ENCODE measurements around the gene ADCYAP1R1.

The ADCYAP1R1 gene

GRCh38 chr7:31020652-31021051, 31.5 kb upstream of the ADCYAP1R1 start:
- Histone ChIP-seq H3K9me3 (ENCODE audit: low read length) (no peaks in the 10 kb centered on the region), H3K4me3 (ENCODE audit: low read depth in 1 of 2, low read length in 2 of 2) (no peak overlapping the region), H3K27ac (ENCODE audit: low read depth, low read length) (no peak overlapping the region), H3K27me3 (ENCODE audit: control insufficient read depth in 1 of 2, insufficient read depth in 2 of 2, low read length in 2 of 2) (no peaks in the 10 kb centered on the region), H3K9ac (ENCODE audit: low read length) (no peak overlapping the region), H3K4me1 (ENCODE audit: insufficient read depth, low read length) (peaks cover under 1% of the 10 kb centered on the region), H3K36me3 (ENCODE audit: insufficient read depth, low read length) (no peaks in the 10 kb centered on the region)

- Histone ChIP-seq H3K9ac (ENCODE audit: low read length) (no peak overlapping the region), H3K36me3 (ENCODE audit: insufficient read depth, low read length) (no peaks in the 10 kb centered on the region), H3K4me3 (ENCODE audit: low read depth in 1 of 2, low read length in 2 of 2) (no peak overlapping the region), H3K27ac (ENCODE audit: low read depth, low read length) (no peak overlapping the region), H3K27me3 (ENCODE audit: control insufficient read depth in 1 of 2, insufficient read depth in 2 of 2, low read length in 2 of 2) (no peaks in the 10 kb centered on the region), H3K4me1 (ENCODE audit: insufficient read depth, low read length) (peaks cover 12% of the 10 kb centered on the region), H3K9me3 (ENCODE audit: low read length) (no peaks in the 10 kb centered on the region)
Observed at GRCh38 chr7:31022117-31022516, 30.0 kb upstream of the ADCYAP1R1 start.

- Histone ChIP-seq H3K36me3 (ENCODE audit: insufficient read depth, low read length) (no peaks in the 10 kb centered on the region), H3K27me3 (ENCODE audit: control insufficient read depth in 1 of 2, insufficient read depth in 2 of 2, low read length in 2 of 2) (no peaks in the 10 kb centered on the region), H3K27ac (ENCODE audit: low read depth, low read length) (no peak overlapping the region), H3K4me3 (ENCODE audit: low read depth in 1 of 2, low read length in 2 of 2) (no peak overlapping the region), H3K4me1 (ENCODE audit: insufficient read depth, low read length) (peaks cover 12% of the 10 kb centered on the region), H3K9me3 (ENCODE audit: low read length) (no peaks in the 10 kb centered on the region), H3K9ac (ENCODE audit: low read length) (no peak overlapping the region)
Observed at GRCh38 chr7:31022726-31023125, 29.4 kb upstream of the ADCYAP1R1 start.

GRCh38 chr7:31023877-31024276, 28.2 kb upstream of the ADCYAP1R1 start:
- no peak overlapping the region for H3K9ac ChIP-seq (ENCODE audit: low read length)
- H3K36me3 ChIP-seq (ENCODE audit: insufficient read depth, low read length): no peaks in the 10 kb centered on the region
- H3K27me3 ChIP-seq (ENCODE audit: control insufficient read depth in 1 of 2, insufficient read depth in 2 of 2, low read length in 2 of 2): no peaks in the 10 kb centered on the region
- H3K9me3 ChIP-seq (ENCODE audit: low read length): no peaks in the 10 kb centered on the region
- H3K27ac ChIP-seq (ENCODE audit: low read depth, low read length): no peak overlapping the region
- peaks cover 12% of the 10 kb centered on the region for H3K4me1 ChIP-seq (ENCODE audit: insufficient read depth, low read length)
- no peak overlapping the region for H3K4me3 ChIP-seq (ENCODE audit: low read depth in 1 of 2, low read length in 2 of 2)

GRCh38 chr7:31027161-31027965, 24.7 kb upstream of the ADCYAP1R1 start:
- H3K9ac ChIP-seq (ENCODE audit: low read length): no peak overlapping the region
- peaks cover 12% of the 10 kb centered on the region for H3K4me1 ChIP-seq (ENCODE audit: insufficient read depth, low read length)
- peak overlapping the region in 1 of 2 donors; percentile 4 for H3K4me3 ChIP-seq (ENCODE audit: low read depth in 1 of 2, low read length in 2 of 2)
- H3K27me3 ChIP-seq (ENCODE audit: control insufficient read depth in 1 of 2, insufficient read depth in 2 of 2, low read length in 2 of 2): no peaks in the 10 kb centered on the region
- H3K36me3 ChIP-seq (ENCODE audit: insufficient read depth, low read length): no peaks in the 10 kb centered on the region
- no peaks in the 10 kb centered on the region for H3K9me3 ChIP-seq (ENCODE audit: low read length)
- H3K27ac ChIP-seq (ENCODE audit: low read depth, low read length): no peak overlapping the region

- Histone ChIP-seq H3K27ac (ENCODE audit: low read depth, low read length) (no peak overlapping the region), H3K4me3 (ENCODE audit: low read depth in 1 of 2, low read length in 2 of 2) (no peak overlapping the region), H3K9ac (ENCODE audit: low read length) (no peak overlapping the region), H3K4me1 (ENCODE audit: insufficient read depth, low read length) (peaks cover 12% of the 10 kb centered on the region), H3K27me3 (ENCODE audit: control insufficient read depth in 1 of 2, insufficient read depth in 2 of 2, low read length in 2 of 2) (no peaks in the 10 kb centered on the region), H3K9me3 (ENCODE audit: low read length) (no peaks in the 10 kb centered on the region), H3K36me3 (ENCODE audit: insufficient read depth, low read length) (no peaks in the 10 kb centered on the region)
Observed at GRCh38 chr7:31028006-31028405, 24.1 kb upstream of the ADCYAP1R1 start.

GRCh38 chr7:31028417-31028992, 23.6 kb upstream of the ADCYAP1R1 start:
- Histone ChIP-seq H3K27me3 (ENCODE audit: control insufficient read depth in 1 of 2, insufficient read depth in 2 of 2, low read length in 2 of 2) (no peaks in the 10 kb centered on the region), H3K27ac (ENCODE audit: low read depth, low read length) (no peak overlapping the region), H3K4me1 (ENCODE audit: insufficient read depth, low read length) (peaks cover 12% of the 10 kb centered on the region), H3K36me3 (ENCODE audit: insufficient read depth, low read length) (no peaks in the 10 kb centered on the region), H3K4me3 (ENCODE audit: low read depth in 1 of 2, low read length in 2 of 2) (no peak overlapping the region), H3K9ac (ENCODE audit: low read length) (no peak overlapping the region), H3K9me3 (ENCODE audit: low read length) (no peaks in the 10 kb centered on the region)

GRCh38 chr7:31029251-31030042, 22.7 kb upstream of the ADCYAP1R1 start:
- no peak overlapping the region for H3K9ac ChIP-seq (ENCODE audit: low read length)
- peaks cover 12% of the 10 kb centered on the region for H3K4me1 ChIP-seq (ENCODE audit: insufficient read depth, low read length)
- no peaks in the 10 kb centered on the region for H3K9me3 ChIP-seq (ENCODE audit: low read length)
- H3K36me3 ChIP-seq (ENCODE audit: insufficient read depth, low read length): no peaks in the 10 kb centered on the region
- no peak overlapping the region for H3K4me3 ChIP-seq (ENCODE audit: low read depth in 1 of 2, low read length in 2 of 2)
- no peak overlapping the region for H3K27ac ChIP-seq (ENCODE audit: low read depth, low read length)
- H3K27me3 ChIP-seq (ENCODE audit: control insufficient read depth in 1 of 2, insufficient read depth in 2 of 2, low read length in 2 of 2): no peaks in the 10 kb centered on the region

- Histone ChIP-seq H3K36me3 (ENCODE audit: insufficient read depth, low read length) (no peaks in the 10 kb centered on the region), H3K9me3 (ENCODE audit: low read length) (no peaks in the 10 kb centered on the region), H3K4me1 (ENCODE audit: insufficient read depth, low read length) (no peaks in the 10 kb centered on the region), H3K4me3 (ENCODE audit: low read depth in 1 of 2, low read length in 2 of 2) (no peak overlapping the region), H3K27ac (ENCODE audit: low read depth, low read length) (no peak overlapping the region), H3K27me3 (ENCODE audit: control insufficient read depth in 1 of 2, insufficient read depth in 2 of 2, low read length in 2 of 2) (no peaks in the 10 kb centered on the region), H3K9ac (ENCODE audit: low read length) (no peak overlapping the region)
Observed at GRCh38 chr7:31033674-31034300, 18.3 kb upstream of the ADCYAP1R1 start.

- Histone ChIP-seq H3K36me3 (ENCODE audit: insufficient read depth, low read length) (no peaks in the 10 kb centered on the region), H3K27me3 (ENCODE audit: control insufficient read depth in 1 of 2, insufficient read depth in 2 of 2, low read length in 2 of 2) (no peaks in the 10 kb centered on the region), H3K9me3 (ENCODE audit: low read length) (no peaks in the 10 kb centered on the region), H3K27ac (ENCODE audit: low read depth, low read length) (no peak overlapping the region), H3K4me1 (ENCODE audit: insufficient read depth, low read length) (no peaks in the 10 kb centered on the region), H3K4me3 (ENCODE audit: low read depth in 1 of 2, low read length in 2 of 2) (no peak overlapping the region), H3K9ac (ENCODE audit: low read length) (no peak overlapping the region)
Observed at GRCh38 chr7:31036924-31037323, 15.2 kb upstream of the ADCYAP1R1 start.

- no peak overlapping the region for H3K27ac ChIP-seq (ENCODE audit: low read depth, low read length)
- no peak overlapping the region for H3K4me3 ChIP-seq (ENCODE audit: low read depth in 1 of 2, low read length in 2 of 2)
Observed at GRCh38 chr7:31043051-31043471, 9.0 kb upstream of the ADCYAP1R1 start.

More at GRCh38 chr7:31043051-31043471, 9.0 kb upstream of the ADCYAP1R1 start:
- Histone ChIP-seq H3K9me3 (ENCODE audit: low read length) (no peaks in the 10 kb centered on the region), H3K4me1 (ENCODE audit: insufficient read depth, low read length) (no peaks in the 10 kb centered on the region), H3K36me3 (ENCODE audit: insufficient read depth, low read length) (no peaks in the 10 kb centered on the region), H3K27me3 (ENCODE audit: control insufficient read depth in 1 of 2, insufficient read depth in 2 of 2, low read length in 2 of 2) (peaks cover 0 to 4% of the 10 kb centered on the region in 2 donors), H3K9ac (ENCODE audit: low read length) (no peak overlapping the region)

All from muscle layer of colon (tissue), 2 donors.